MM.1S (cell line): ENCODE measurements around the gene TRIM42.

Source experiments
- DNase-seq: peaks from one replicate; pipeline ENCODE4 v3.0.0-alpha.2; 2015
- H2AFZ ChIP-seq: fragments of 300-600 bp; sonication (generic); 2 replicates; pipeline ENCODE4 v1.6.0; 2016; ENCODE audit warnings: antibody characterized with exemption, low read length
- H3F3A ChIP-seq: fragments of 300-600 bp; sonication (generic); 2 replicates; pipeline ENCODE4 v1.6.1; 2016; ENCODE audit warnings: mild to moderate bottlenecking, antibody characterized with exemption, low read length, moderate library complexity, mixed read lengths; ENCODE audit not compliant: insufficient read depth
- H3K27ac ChIP-seq: fragments of 300-600 bp; sonication (generic); 2 replicates; pipeline ENCODE4 v1.5.1; 2016; ENCODE audit warnings: mild to moderate bottlenecking, low read length
- H3K27me3 ChIP-seq: fragments of 300-600 bp; sonication (generic); replicated peaks from 2 replicates; pipeline ENCODE4 v1.6.0; 2016; ENCODE audit warnings: low read length; ENCODE audit not compliant: insufficient read depth
- H3K36me3 ChIP-seq: fragments of 300-600 bp; sonication (generic); replicated peaks from 2 replicates; pipeline ENCODE4 v1.6.1; 2016; ENCODE audit warnings: mild to moderate bottlenecking, low read length, mixed read lengths; ENCODE audit not compliant: insufficient read depth
- H3K4me1 ChIP-seq: fragments of 300-600 bp; sonication (generic); 2 replicates; pipeline ENCODE4 v1.6.1; 2016; ENCODE audit warnings: low read length, mixed read lengths
- H3K4me2 ChIP-seq: fragments of 300-600 bp; sonication (generic); 2 replicates; pipeline ENCODE4 v1.6.0; 2016; ENCODE audit warnings: low read depth, low read length
- H3K4me3 ChIP-seq: fragments of 300-600 bp; sonication (generic); 2 replicates; pipeline ENCODE4 v1.5.1; 2016; ENCODE audit warnings: low read length, mixed read lengths
- H3K79me2 ChIP-seq: fragments of 300-600 bp; sonication (generic); 2 replicates; pipeline ENCODE4 v1.6.1; 2016; ENCODE audit warnings: mixed run types, low read length, mixed read lengths
- H3K9ac ChIP-seq: fragments of 300-600 bp; sonication (generic); 2 replicates; pipeline ENCODE4 v1.6.1; 2016; ENCODE audit warnings: low read length, mixed read lengths
- H3K9me2 ChIP-seq: fragments of 300-600 bp; sonication (generic); replicated peaks from 2 replicates; pipeline ENCODE4 v1.6.1; 2016; ENCODE audit warnings: mild to moderate bottlenecking, low read length, mixed read lengths; ENCODE audit not compliant: insufficient read depth
- H3K9me3 ChIP-seq: fragments of 300-600 bp; sonication (generic); replicated peaks from 2 replicates; pipeline ENCODE4 v1.6.1; 2016; ENCODE audit warnings: mild to moderate bottlenecking, low read length, mixed read lengths; ENCODE audit not compliant: insufficient read depth
- H4K20me1 ChIP-seq: fragments of 300-600 bp; sonication (generic); 2 replicates; pipeline ENCODE4 v1.6.1; 2016; ENCODE audit warnings: mild to moderate bottlenecking, low read length, moderate library complexity, mixed read lengths; ENCODE audit not compliant: insufficient read depth
- EZH2 ChIP-seq: fragments of 300-600 bp; sonication (generic); optimal IDR thresholded peaks from 2 replicates; pipeline ENCODE3; 2017; ENCODE audit warnings: low read depth, mild to moderate bottlenecking, antibody characterized with exemption, low read length, mixed read lengths
- EZH2phosphoT487 ChIP-seq: fragments of 300-600 bp; sonication (generic); IDR thresholded peaks from 2 replicates; pipeline ENCODE4 v1.6.1; 2018; ENCODE audit warnings: antibody characterized with exemption, low read length
- TF ChIP-seq, protein P1 (sequence below): fragments of 300-600 bp; sonication (generic); IDR thresholded peaks from 2 replicates; pipeline ENCODE4 v1.5.1; 2016; ENCODE audit warnings: antibody characterized with exemption, low read length, mixed read lengths

TRIM42 gene

GRCh38 chr3:140710711-140711389, 33.0 kb downstream of the TRIM42 start:
- H2AFZ ChIP-seq = no peak overlapping the region
- no peaks in the 10 kb centered on the region for H4K20me1 ChIP-seq
- H3K27me3 ChIP-seq = no peaks in the 10 kb centered on the region
- no peaks in the 10 kb centered on the region for H3F3A ChIP-seq
- no peaks in the 10 kb centered on the region; the same call in 1 of the 2 replicates for H3K4me1 ChIP-seq
- H3K9ac ChIP-seq = no peak overlapping the region
- no peaks in the 10 kb centered on the region for H3K9me2 ChIP-seq
- DNase-seq = no peak
- no peak overlapping the region for H3K4me2 ChIP-seq
- no peak overlapping the region for H3K4me3 ChIP-seq
- TF ChIP-seq, protein P1, sequence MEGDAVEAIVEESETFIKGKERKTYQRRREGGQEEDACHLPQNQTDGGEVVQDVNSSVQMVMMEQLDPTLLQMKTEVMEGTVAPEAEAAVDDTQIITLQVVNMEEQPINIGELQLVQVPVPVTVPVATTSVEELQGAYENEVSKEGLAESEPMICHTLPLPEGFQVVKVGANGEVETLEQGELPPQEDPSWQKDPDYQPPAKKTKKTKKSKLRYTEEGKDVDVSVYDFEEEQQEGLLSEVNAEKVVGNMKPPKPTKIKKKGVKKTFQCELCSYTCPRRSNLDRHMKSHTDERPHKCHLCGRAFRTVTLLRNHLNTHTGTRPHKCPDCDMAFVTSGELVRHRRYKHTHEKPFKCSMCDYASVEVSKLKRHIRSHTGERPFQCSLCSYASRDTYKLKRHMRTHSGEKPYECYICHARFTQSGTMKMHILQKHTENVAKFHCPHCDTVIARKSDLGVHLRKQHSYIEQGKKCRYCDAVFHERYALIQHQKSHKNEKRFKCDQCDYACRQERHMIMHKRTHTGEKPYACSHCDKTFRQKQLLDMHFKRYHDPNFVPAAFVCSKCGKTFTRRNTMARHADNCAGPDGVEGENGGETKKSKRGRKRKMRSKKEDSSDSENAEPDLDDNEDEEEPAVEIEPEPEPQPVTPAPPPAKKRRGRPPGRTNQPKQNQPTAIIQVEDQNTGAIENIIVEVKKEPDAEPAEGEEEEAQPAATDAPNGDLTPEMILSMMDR = no peak
- no peak for TF ChIP-seq EZH2
- no peak for TF ChIP-seq EZH2phosphoT487
- no peaks in the 10 kb centered on the region for H3K36me3 ChIP-seq
- no peaks in the 10 kb centered on the region for H3K9me3 ChIP-seq
- no peaks in the 10 kb centered on the region for H3K79me2 ChIP-seq
- H3K27ac ChIP-seq = no peak overlapping the region

DNA sequence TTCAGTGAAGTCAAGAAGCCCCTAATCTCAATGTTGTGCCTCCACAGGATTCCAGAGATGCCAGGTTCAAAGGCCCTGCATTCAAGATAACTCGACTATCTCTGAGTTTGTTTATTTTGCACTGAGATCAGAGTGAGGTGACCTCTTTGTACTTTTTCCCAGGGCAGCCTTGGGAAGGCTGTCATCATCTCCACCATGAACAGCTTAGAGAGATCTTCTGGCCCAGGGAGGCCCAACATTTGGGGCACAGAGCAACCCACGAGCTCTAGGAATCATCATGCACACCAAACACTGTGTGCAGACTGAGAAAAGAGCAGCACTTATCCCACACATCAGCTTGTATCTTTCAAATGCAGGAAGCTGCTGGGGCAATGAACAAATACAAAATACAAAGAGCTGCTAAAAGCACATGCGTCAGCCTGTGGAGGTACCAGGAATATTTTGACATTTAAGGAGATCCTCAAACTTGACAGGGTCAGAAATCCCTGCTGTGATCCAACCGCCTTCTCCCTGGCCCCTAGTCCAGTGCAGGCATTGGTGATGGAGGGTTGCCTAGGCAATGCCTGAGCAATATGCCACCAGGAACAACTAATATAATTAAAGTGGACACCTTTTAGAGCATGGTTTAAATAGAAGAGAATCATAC, 33.6 kb downstream of the TRIM42 start:
- H3K4me1 ChIP-seq = no peaks in the 10 kb centered on the region; the same call in 1 of the 2 replicates
- no peak overlapping the region for H3K4me2 ChIP-seq
- H3K36me3 ChIP-seq = no peaks in the 10 kb centered on the region
- no peaks in the 10 kb centered on the region for H3K9me2 ChIP-seq
- no peak overlapping the region for H3K27ac ChIP-seq
- H3K27me3 ChIP-seq = no peaks in the 10 kb centered on the region
- no peaks in the 10 kb centered on the region for H3K9me3 ChIP-seq
- H3K9ac ChIP-seq = no peak overlapping the region
- H2AFZ ChIP-seq = no peak overlapping the region
- no peaks in the 10 kb centered on the region for H3K79me2 ChIP-seq
- H3K4me3 ChIP-seq = no peak overlapping the region
- no peak for DNase-seq
- TF ChIP-seq, protein P1 = no peak
- TF ChIP-seq EZH2 = no peak
- TF ChIP-seq EZH2phosphoT487 = no peak
- no peaks in the 10 kb centered on the region for H4K20me1 ChIP-seq
- no peaks in the 10 kb centered on the region for H3F3A ChIP-seq

DNA sequence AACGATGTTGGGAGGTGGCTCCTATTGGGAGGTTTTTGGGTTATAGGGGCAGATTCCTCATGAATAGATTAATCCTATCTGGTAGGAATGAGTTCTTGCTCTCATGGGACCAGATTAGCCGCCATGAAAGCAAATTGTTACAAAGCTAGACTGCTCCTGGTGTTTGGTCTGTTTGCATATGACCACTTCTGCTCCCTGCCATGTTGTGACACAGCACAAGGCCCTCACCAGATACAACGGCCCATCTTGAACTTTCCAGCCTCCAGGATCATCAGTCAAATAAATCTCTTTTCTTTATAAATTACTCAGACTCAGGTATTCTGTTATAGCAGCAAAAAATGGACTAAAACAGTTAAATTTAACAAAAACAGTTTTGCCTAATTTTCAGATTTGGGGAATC, 34.4 kb downstream of the TRIM42 start:
- Histone ChIP-seq H3K4me1 (no peaks in the 10 kb centered on the region; the same call in 1 of the 2 replicates), H3K27ac (no peak overlapping the region), H4K20me1 (no peaks in the 10 kb centered on the region), H2AFZ (no peak overlapping the region), H3K27me3 (no peaks in the 10 kb centered on the region), H3K4me2 (no peak overlapping the region), H3K36me3 (no peaks in the 10 kb centered on the region), H3K9ac (no peak overlapping the region), H3K9me3 (no peaks in the 10 kb centered on the region), H3K79me2 (no peaks in the 10 kb centered on the region), H3F3A (no peaks in the 10 kb centered on the region), H3K9me2 (no peaks in the 10 kb centered on the region), H3K4me3 (no peak overlapping the region)
- no peak for DNase-seq
- TF ChIP-seq, protein P1 = no peak
- TF ChIP-seq EZH2 (no peak), EZH2phosphoT487 (no peak)
